Mucosa of descending colon (tissue), 3 donors: Measurements from ENCODE around the gene TACC2. TPM values are rescaled to one million over a fixed set of nuclear protein-coding genes. Genes with fewer than 3 reads are reported as not detected.

Source experiments
- ATAC-seq: fragments of 200-7000 bp; cut with Tn5 transposase; one replicate; pipeline ENCODE4 v1.9.1; 2020; ENCODE audit warnings: mild to moderate bottlenecking, moderate library complexity
- DNase-seq, 3 donors: peaks; one replicate each; pipeline ENCODE4 v3.0.0-alpha.2; 2020
- H3K36me3 ChIP-seq: fragments of 200-600 bp; one replicate; pipeline ENCODE4 v1.8.0; 2021; ENCODE audit warnings: low read depth, mild to moderate bottlenecking
- H3K4me1 ChIP-seq: fragments of 200-600 bp; one replicate; pipeline ENCODE4 v1.8.0; 2021; ENCODE audit warnings: low read depth, mild to moderate bottlenecking
- H3K4me3 ChIP-seq: fragments of 200-600 bp; one replicate; pipeline ENCODE4 v1.8.0; 2021; ENCODE audit warnings: mild to moderate bottlenecking
- H3K9me3 ChIP-seq: fragments of 200-600 bp; one replicate; pipeline ENCODE4 v1.8.0; 2021; ENCODE audit warnings: mild to moderate bottlenecking
- intact Hi-C, 2 donors: fragments of 100-400 bp; cut with DNase I in 1 of 2; cut with micrococcal nuclease in 1 of 2; formaldehyde crosslinking; loops; one replicate each; pipeline versions ENCODE4 v1.11.0 to v1.11.1; 2022; cut with DNase I, micrococcal nuclease
- total RNA-seq, 3 donors: library from RNA; stranded (reverse); fragmentation: NEBNext Ultra II Directional in 2 of 3; extraction: Animal tissue kit (Norgen Biotek cat#: 25700) in 2 of 3; gene quantifications; one replicate each; pipeline versions ENCODE4 v1.2.1 to v1.2.4, GENCODE V29; 2021 to 2023
- TF ChIP-seq, protein P1 (sequence below): fragments of 200-600 bp; IDR thresholded peaks from one replicate; pipeline ENCODE4 v1.8.0; 2022; ENCODE audit warnings: antibody characterized with exemption, mild to moderate bottlenecking
- donor health status: DM: no; HTN: no; CAD: no; lungs with moderate emphysema.
- donor health status: DM: no; HTN: no; CAD: no.
- donor health status: DM: no; HTN: yes; CAD: no.

TACC2 gene
- total RNA-seq, 3 donors from 2014 or later = 97.5 to 170 (median 133) TPM

DNA sequence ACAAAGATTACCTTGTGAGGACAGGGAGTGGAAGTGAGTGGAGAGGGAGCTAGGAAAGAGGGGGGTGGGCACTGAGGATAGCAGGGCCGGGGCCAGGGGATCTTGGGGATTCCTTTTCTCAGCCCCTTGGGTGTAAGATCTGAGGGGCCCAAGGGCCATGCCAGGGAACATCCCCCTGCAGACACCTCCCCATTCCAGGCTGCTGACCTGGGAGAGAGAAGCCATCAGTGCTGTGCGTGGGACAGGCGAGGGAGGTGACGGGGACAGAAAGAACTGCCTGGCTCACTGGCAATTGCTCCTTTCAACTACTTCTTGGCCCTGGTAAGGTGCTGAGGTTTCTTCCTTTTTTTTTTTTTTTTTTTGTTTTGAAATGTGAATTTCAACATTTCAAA, 270.1 kb downstream of the TACC2 start:
- ATAC-seq (no peak), DNase-seq (no peak)
- intact Hi-C loops = no loop called here

DNA sequence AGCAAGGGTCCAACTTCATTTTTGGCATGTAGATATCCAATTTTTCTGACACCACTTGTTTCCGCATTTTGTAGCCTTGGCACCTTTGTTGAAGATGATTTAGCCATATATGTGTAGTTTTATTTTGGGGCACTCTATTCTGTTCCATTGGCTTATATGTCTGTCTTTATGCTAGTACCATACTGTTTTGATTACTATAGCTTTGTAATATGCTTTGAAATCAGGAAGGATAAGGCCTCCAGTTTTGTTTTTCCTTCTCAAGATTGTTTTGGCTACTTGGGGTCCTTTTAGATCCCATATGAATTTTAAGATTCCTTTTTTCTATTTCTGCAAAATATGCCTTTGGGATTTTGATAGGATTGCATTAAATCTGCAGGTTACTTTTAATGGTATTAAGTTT, 272.6 kb downstream of the TACC2 start:
- TF ChIP-seq, protein P1, sequence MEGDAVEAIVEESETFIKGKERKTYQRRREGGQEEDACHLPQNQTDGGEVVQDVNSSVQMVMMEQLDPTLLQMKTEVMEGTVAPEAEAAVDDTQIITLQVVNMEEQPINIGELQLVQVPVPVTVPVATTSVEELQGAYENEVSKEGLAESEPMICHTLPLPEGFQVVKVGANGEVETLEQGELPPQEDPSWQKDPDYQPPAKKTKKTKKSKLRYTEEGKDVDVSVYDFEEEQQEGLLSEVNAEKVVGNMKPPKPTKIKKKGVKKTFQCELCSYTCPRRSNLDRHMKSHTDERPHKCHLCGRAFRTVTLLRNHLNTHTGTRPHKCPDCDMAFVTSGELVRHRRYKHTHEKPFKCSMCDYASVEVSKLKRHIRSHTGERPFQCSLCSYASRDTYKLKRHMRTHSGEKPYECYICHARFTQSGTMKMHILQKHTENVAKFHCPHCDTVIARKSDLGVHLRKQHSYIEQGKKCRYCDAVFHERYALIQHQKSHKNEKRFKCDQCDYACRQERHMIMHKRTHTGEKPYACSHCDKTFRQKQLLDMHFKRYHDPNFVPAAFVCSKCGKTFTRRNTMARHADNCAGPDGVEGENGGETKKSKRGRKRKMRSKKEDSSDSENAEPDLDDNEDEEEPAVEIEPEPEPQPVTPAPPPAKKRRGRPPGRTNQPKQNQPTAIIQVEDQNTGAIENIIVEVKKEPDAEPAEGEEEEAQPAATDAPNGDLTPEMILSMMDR = no peak
- intact Hi-C loops = no loop called here
- peaks cover 4% of the 10 kb centered on the region for H3K4me1 ChIP-seq
- peaks cover 10% of the 10 kb centered on the region for H3K9me3 ChIP-seq
- no peak overlapping the region for H3K4me3 ChIP-seq
- no peaks in the 10 kb centered on the region for H3K36me3 ChIP-seq
- DNase-seq (no peak), ATAC-seq (no peak)

More for the DNA sequence above, 270.1 kb downstream of the TACC2 start:
- no peak overlapping the region for H3K4me3 ChIP-seq
- H3K9me3 ChIP-seq = peaks cover 10% of the 10 kb centered on the region
- H3K36me3 ChIP-seq = no peaks in the 10 kb centered on the region
- TF ChIP-seq, protein P1 = no peak
- no peaks in the 10 kb centered on the region for H3K4me1 ChIP-seq

DNA sequence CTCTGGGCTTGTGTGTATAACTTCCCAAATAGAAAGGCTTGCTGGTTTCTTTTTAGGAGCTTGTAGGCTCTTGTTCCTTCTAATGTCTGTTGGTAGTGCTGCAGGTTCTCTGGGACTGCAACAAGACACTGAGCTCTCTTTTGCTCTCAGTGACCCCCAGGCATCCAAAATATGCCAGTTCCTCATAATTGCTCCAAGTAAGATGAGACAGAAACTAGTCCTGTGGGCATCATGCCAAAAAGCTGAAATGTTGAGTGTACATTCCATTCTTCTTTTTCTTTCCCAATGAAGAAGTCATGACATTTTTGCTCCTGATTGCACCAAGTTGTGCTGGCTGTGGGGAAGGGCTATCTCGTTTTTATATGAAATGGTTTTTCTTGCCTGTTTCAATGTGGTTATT, 275.0 kb downstream of the TACC2 start:
- intact Hi-C loops = no loop called here
- ATAC-seq (no peak), DNase-seq (no peak)
- H3K36me3 ChIP-seq = no peaks in the 10 kb centered on the region
- H3K4me3 ChIP-seq = no peak overlapping the region
- peaks cover 10% of the 10 kb centered on the region for H3K9me3 ChIP-seq
- peaks cover 4% of the 10 kb centered on the region for H3K4me1 ChIP-seq
- TF ChIP-seq, protein P1 = no peak

GRCh38 chr10:122264436-122264835, 275.5 kb downstream of the TACC2 start:
- ATAC-seq (peak; percentile 84), DNase-seq (no peak)
- peaks cover 10% of the 10 kb centered on the region for H3K9me3 ChIP-seq

DNA sequence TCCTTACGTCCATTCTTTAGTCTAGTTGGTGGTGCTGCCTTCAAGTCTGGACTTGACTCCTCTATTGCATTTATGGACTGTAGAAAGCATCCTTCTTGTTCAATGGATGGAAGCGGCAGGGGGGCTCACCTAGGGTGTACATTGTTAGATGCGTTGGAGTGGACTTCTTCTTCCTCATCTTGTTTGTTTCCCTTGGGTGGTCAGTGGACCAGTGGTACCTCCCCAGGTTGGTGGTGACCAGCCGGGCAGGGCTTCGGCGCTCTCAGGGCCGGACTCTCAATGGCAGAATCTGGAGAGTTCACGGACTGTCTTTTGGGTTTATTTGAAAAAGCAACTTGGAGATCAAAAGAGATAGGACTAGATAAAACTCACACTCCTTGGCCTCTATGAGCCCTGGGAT, 276.0 kb downstream of the TACC2 start:
- Histone ChIP-seq H3K9me3 (peaks cover 10% of the 10 kb centered on the region), H3K36me3 (no peaks in the 10 kb centered on the region), H3K4me1 (peaks cover 4% of the 10 kb centered on the region), H3K4me3 (no peak overlapping the region)
- TF ChIP-seq, protein P1 = no peak
- ATAC-seq (no peak), DNase-seq (no peak)
- intact Hi-C loops = no loop called here

More at GRCh38 chr10:122264436-122264835, 275.5 kb downstream of the TACC2 start:
- Histone ChIP-seq H3K4me1 (peaks cover 4% of the 10 kb centered on the region), H3K4me3 (no peak overlapping the region), H3K36me3 (no peaks in the 10 kb centered on the region)
- intact Hi-C loops = no loop called here
- TF ChIP-seq, protein P1 = no peak

GRCh38 chr10:122265896-122266295, 276.9 kb downstream of the TACC2 start:
- H3K4me3 ChIP-seq = no peak overlapping the region
- TF ChIP-seq, protein P1 = no peak
- ATAC-seq (no peak), DNase-seq (no peak)
- H3K4me1 ChIP-seq = peaks cover 4% of the 10 kb centered on the region
- H3K36me3 ChIP-seq = no peaks in the 10 kb centered on the region
- intact Hi-C loops = no loop called here
- peaks cover 10% of the 10 kb centered on the region for H3K9me3 ChIP-seq
